RKO (cell line): ENCODE data around the gene NPHP4.

Experiments
- DNase-seq: peaks from one replicate; pipeline ENCODE4 v3.0.0-alpha.2; 2016; ENCODE audit warnings: low spot score

Gene NPHP4

GRCh38 chr1:5971471-5972197, 20.6 kb downstream of the NPHP4 start:
- DNase-seq, result no peak

GRCh38 chr1:5970610-5971273, 21.5 kb downstream of the NPHP4 start:
- DNase-seq, result no peak

- no peak for DNase-seq
These were observed 23.1 kb downstream of the NPHP4 start for GRCh38 chr1:5969168-5969567.

GRCh38 chr1:5968161-5968736, 24.0 kb downstream of the NPHP4 start:
- no peak for DNase-seq

GRCh38 chr1:5967351-5968160, 24.7 kb downstream of the NPHP4 start:
- DNase-seq, result no peak

- DNase-seq, result no peak
These were observed 25.6 kb downstream of the NPHP4 start for GRCh38 chr1:5966543-5967205.

GRCh38 chr1:5965586-5966131, 26.6 kb downstream of the NPHP4 start:
- DNase-seq, result no peak

GRCh38 chr1:5962265-5963105, 29.7 kb downstream of the NPHP4 start:
- DNase-seq, result no peak

GRCh38 chr1:5961601-5962000, 30.6 kb downstream of the NPHP4 start:
- DNase-seq, result no peak

GRCh38 chr1:5960336-5960735, 31.9 kb downstream of the NPHP4 start:
- no peak for DNase-seq

- DNase-seq, result no peak
These were observed 32.5 kb downstream of the NPHP4 start for GRCh38 chr1:5959667-5960230.

- no peak for DNase-seq
These were observed 33.1 kb downstream of the NPHP4 start for GRCh38 chr1:5959087-5959486.

- no peak for DNase-seq
These were observed 36.0 kb downstream of the NPHP4 start for GRCh38 chr1:5956022-5956830.

- no peak for DNase-seq
These were observed 36.7 kb downstream of the NPHP4 start for GRCh38 chr1:5955479-5955977.

GRCh38 chr1:5954964-5955363, 37.3 kb downstream of the NPHP4 start:
- DNase-seq, result no peak

- no peak for DNase-seq
These were observed 38.8 kb downstream of the NPHP4 start for GRCh38 chr1:5953386-5953785.

- no peak for DNase-seq
These were observed 40.3 kb downstream of the NPHP4 start for GRCh38 chr1:5951846-5952410.

GRCh38 chr1:5950994-5951785, 41.0 kb downstream of the NPHP4 start:
- no peak for DNase-seq
